Neural cell (in vitro differentiated cells): ENCODE data around the gene LINC00632. TPM values are rescaled to one million over a fixed set of nuclear protein-coding genes. Genes with fewer than 3 reads are reported as not detected.
A peak's percentile ranks its signal among the peaks of the same experiment; 100 is the strongest.

Experiments
- H2AFZ ChIP-seq: fragments of 200-600, 300-800 bp; sonication (generic), shearing (Covaris generic); 2 replicates; pipeline ENCODE4 v1.6.0; 2014; ENCODE audit warnings: low read depth, mild to moderate bottlenecking, antibody characterized with exemption, low read length, moderate library complexity
- H3F3A ChIP-seq: fragments of 200-600 bp; shearing (Covaris generic); 2 replicates; pipeline ENCODE4 v1.6.1; 2016; ENCODE audit warnings: mild to moderate bottlenecking, moderate library complexity, mixed read lengths, antibody characterized with exemption, low read length; ENCODE audit not compliant: insufficient read depth, poor library complexity, severe bottlenecking
- H3K27ac ChIP-seq: fragments of 200-600, 300-800 bp; sonication (generic), shearing (Covaris generic); 2 replicates; pipeline ENCODE4 v1.5.1; 2014; ENCODE audit warnings: mild to moderate bottlenecking, low read length, moderate library complexity
- H3K27me3 ChIP-seq: fragments of 300-800, 200-600 bp; sonication (generic), shearing (Covaris generic); 2 replicates; pipeline ENCODE4 v1.6.0; 2014; ENCODE audit warnings: mild to moderate bottlenecking, low read depth, low read length, moderate library complexity; ENCODE audit not compliant: insufficient read depth
- H3K36me3 ChIP-seq: fragments of 300-800, 200-600 bp; sonication (generic), shearing (Covaris generic); 2 replicates; pipeline ENCODE4 v1.5.1; 2014; ENCODE audit warnings: mild to moderate bottlenecking, antibody characterized with exemption, low read length, moderate library complexity; ENCODE audit not compliant: insufficient read depth
- H3K4me2 ChIP-seq: fragments of 300-800, 200-600 bp; sonication (generic), shearing (Covaris generic); 2 replicates; pipeline ENCODE4 v1.6.0; 2014; ENCODE audit warnings: mild to moderate bottlenecking, low read length
- H3K4me3 ChIP-seq: fragments of 300-800, 200-600 bp; sonication (generic), shearing (Covaris generic); 2 replicates; pipeline ENCODE4 v1.5.1; 2014; ENCODE audit warnings: mild to moderate bottlenecking, low read length, moderate library complexity
- H3K79me2 ChIP-seq: fragments of 200-600 bp; shearing (Covaris generic); replicated peaks from 2 replicates; pipeline ENCODE4 v1.6.0; 2014; ENCODE audit warnings: mild to moderate bottlenecking, low read length, moderate library complexity; ENCODE audit not compliant: insufficient read depth
- H3K9ac ChIP-seq: fragments of 300-800, 200-600 bp; sonication (generic), shearing (Covaris generic); 2 replicates; pipeline ENCODE4 v1.6.1; 2016; ENCODE audit warnings: mild to moderate bottlenecking, low read length, mixed read lengths
- H3K9me2 ChIP-seq: fragments of 200-600 bp; shearing (Covaris generic); 2 replicates; pipeline ENCODE4 v1.6.1; 2016; ENCODE audit warnings: mild to moderate bottlenecking, low read length, mixed read lengths; ENCODE audit not compliant: insufficient read depth
- H3K9me3 ChIP-seq: fragments of 200-600, 300-800 bp; sonication (generic), shearing (Covaris generic); 2 replicates; pipeline ENCODE4 v1.6.1; 2016; ENCODE audit warnings: mild to moderate bottlenecking, mixed run types, low read length, moderate library complexity, mixed read lengths
- H4K20me1 ChIP-seq: fragments of 200-600 bp; shearing (Covaris generic); 2 replicates; pipeline ENCODE4 v1.6.1; 2016; ENCODE audit warnings: mild to moderate bottlenecking, mixed run types; ENCODE audit not compliant: insufficient read depth
- EP300 ChIP-seq: fragments of 450-650 bp; conservative IDR thresholded peaks from 2 replicates; pipeline ENCODE4 v1.6.1; 2014; ENCODE audit warnings: antibody characterized with exemption, mild to moderate bottlenecking, moderate library complexity; ENCODE audit not compliant: poor library complexity, severe bottlenecking
- EZH2 ChIP-seq: fragments of 200-600, 300-800 bp; shearing (Covaris generic), sonication (generic); IDR thresholded peaks from 2 replicates; pipeline ENCODE4 v1.6.1; 2014; ENCODE audit warnings: antibody characterized with exemption, low read length, borderline replicate concordance, mild to moderate bottlenecking; ENCODE audit not compliant: insufficient read depth, poor library complexity, severe bottlenecking
- MXI1 ChIP-seq: fragments of 450-650 bp; conservative IDR thresholded peaks from 2 replicates; pipeline ENCODE4 v1.6.1; 2014; ENCODE audit warnings: antibody characterized with exemption, mild to moderate bottlenecking; ENCODE audit not compliant: poor library complexity, severe bottlenecking
- POLR2AphosphoS5 ChIP-seq: IDR thresholded peaks from 2 replicates; pipeline ENCODE4 v1.6.1; 2012
- RAD21 ChIP-seq: fragments of 450-650 bp; conservative IDR thresholded peaks from 2 replicates; pipeline ENCODE4 v1.6.1; 2014; ENCODE audit warnings: antibody characterized with exemption, mild to moderate bottlenecking, moderate library complexity
- SMC3 ChIP-seq: fragments of 450-650 bp; conservative IDR thresholded peaks from 2 replicates; pipeline ENCODE4 v1.6.1; 2014; ENCODE audit warnings: antibody characterized with exemption, mild to moderate bottlenecking, moderate library complexity; ENCODE audit not compliant: poor library complexity
- TAF1 ChIP-seq: IDR thresholded peaks from 2 replicates; pipeline ENCODE4 v1.6.1; 2012; ENCODE audit warnings: low read depth
- polyA plus RNA-seq: library from polyadenylated mRNA; depleted of rRNA; stranded (reverse); fragments of >200 nt; gene quantifications from 2 replicates; pipeline ENCODE4 v1.2.3, GENCODE V29; 2014
- TF ChIP-seq, protein P1 (sequence below): fragments of 450-650 bp; IDR thresholded peaks from 2 replicates; pipeline ENCODE4 v1.5.1; 2014; ENCODE audit warnings: antibody characterized with exemption, mild to moderate bottlenecking, moderate library complexity; ENCODE audit not compliant: poor library complexity, severe bottlenecking
- TF ChIP-seq, protein P2 (sequence below): IDR thresholded peaks from 2 replicates; pipeline ENCODE4 v1.6.1; 2012; ENCODE audit warnings: borderline replicate concordance

Gene LINC00632
- polyA plus RNA-seq, 1 donor from 2014 or later: 13.8 TPM

DNA sequence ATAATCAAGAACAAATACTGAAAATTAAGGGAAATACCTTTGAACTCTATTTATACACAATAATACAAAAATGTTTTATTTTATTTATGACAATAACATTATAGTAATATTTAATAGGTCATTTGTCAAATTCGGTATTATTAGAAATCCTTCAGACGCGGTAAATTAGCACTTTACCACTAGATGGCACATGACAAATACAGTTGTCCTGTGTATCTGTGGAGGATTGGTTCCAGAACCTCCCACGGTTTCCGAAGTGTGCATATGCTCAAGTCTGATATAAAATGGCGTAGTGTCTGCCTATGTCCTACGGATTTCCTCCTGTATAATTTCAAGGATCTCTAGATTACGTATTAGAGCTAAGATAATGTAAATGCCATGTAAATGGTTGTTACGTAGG is 8.1 kb upstream of the LINC00632 start:
- H3K36me3 ChIP-seq: no peaks in the 10 kb centered on the region
- H3K9me3 ChIP-seq: no peaks in the 10 kb centered on the region
- no peaks in the 10 kb centered on the region for H3K27me3 ChIP-seq
- TF ChIP-seq EZH2: no peak
- TF ChIP-seq, protein P1, sequence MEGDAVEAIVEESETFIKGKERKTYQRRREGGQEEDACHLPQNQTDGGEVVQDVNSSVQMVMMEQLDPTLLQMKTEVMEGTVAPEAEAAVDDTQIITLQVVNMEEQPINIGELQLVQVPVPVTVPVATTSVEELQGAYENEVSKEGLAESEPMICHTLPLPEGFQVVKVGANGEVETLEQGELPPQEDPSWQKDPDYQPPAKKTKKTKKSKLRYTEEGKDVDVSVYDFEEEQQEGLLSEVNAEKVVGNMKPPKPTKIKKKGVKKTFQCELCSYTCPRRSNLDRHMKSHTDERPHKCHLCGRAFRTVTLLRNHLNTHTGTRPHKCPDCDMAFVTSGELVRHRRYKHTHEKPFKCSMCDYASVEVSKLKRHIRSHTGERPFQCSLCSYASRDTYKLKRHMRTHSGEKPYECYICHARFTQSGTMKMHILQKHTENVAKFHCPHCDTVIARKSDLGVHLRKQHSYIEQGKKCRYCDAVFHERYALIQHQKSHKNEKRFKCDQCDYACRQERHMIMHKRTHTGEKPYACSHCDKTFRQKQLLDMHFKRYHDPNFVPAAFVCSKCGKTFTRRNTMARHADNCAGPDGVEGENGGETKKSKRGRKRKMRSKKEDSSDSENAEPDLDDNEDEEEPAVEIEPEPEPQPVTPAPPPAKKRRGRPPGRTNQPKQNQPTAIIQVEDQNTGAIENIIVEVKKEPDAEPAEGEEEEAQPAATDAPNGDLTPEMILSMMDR: peak; percentile 44
- TF ChIP-seq, protein P2, sequence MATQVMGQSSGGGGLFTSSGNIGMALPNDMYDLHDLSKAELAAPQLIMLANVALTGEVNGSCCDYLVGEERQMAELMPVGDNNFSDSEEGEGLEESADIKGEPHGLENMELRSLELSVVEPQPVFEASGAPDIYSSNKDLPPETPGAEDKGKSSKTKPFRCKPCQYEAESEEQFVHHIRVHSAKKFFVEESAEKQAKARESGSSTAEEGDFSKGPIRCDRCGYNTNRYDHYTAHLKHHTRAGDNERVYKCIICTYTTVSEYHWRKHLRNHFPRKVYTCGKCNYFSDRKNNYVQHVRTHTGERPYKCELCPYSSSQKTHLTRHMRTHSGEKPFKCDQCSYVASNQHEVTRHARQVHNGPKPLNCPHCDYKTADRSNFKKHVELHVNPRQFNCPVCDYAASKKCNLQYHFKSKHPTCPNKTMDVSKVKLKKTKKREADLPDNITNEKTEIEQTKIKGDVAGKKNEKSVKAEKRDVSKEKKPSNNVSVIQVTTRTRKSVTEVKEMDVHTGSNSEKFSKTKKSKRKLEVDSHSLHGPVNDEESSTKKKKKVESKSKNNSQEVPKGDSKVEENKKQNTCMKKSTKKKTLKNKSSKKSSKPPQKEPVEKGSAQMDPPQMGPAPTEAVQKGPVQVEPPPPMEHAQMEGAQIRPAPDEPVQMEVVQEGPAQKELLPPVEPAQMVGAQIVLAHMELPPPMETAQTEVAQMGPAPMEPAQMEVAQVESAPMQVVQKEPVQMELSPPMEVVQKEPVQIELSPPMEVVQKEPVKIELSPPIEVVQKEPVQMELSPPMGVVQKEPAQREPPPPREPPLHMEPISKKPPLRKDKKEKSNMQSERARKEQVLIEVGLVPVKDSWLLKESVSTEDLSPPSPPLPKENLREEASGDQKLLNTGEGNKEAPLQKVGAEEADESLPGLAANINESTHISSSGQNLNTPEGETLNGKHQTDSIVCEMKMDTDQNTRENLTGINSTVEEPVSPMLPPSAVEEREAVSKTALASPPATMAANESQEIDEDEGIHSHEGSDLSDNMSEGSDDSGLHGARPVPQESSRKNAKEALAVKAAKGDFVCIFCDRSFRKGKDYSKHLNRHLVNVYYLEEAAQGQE: no peak
- no peak for TF ChIP-seq MXI1
- H3K9ac ChIP-seq: no peak overlapping the region
- H2AFZ ChIP-seq: no peak overlapping the region
- H3F3A ChIP-seq: no peaks in the 10 kb centered on the region
- no peaks in the 10 kb centered on the region for H3K79me2 ChIP-seq
- H3K4me3 ChIP-seq: no peak overlapping the region
- no peak overlapping the region for H3K4me2 ChIP-seq
- no peaks in the 10 kb centered on the region for H3K9me2 ChIP-seq
- H3K27ac ChIP-seq: no peak overlapping the region
- H4K20me1 ChIP-seq: no peaks in the 10 kb centered on the region

DNA sequence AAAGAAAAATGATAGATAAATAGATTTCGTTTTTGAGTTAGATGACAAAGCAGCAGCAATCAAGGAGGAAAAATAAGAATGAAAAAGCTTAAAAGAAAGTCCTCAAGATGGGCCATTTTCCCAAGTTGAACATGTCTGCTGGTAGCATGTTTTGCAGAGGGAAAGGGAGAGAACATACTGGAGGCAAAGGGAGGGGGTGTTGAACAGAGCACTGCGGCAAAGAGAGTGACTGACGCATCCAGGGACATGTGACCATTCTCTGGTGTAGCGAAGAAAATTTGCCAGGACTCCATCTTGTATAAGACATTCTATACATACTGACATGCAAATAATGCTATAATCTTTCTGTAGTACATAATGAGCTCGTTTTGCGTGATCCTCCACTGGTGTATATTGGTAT is 1.2 kb downstream of the LINC00632 start:
- Histone ChIP-seq H3K9me3 (no peaks in the 10 kb centered on the region), H3K27ac (peak overlapping the region; percentile 94), H3K79me2 (peaks cover 32% of the 10 kb centered on the region), H3K36me3 (no peaks in the 10 kb centered on the region), H3K4me3 (peak overlapping the region; percentile 72), H4K20me1 (no peaks in the 10 kb centered on the region), H3K9ac (peak overlapping the region; percentile 72), H2AFZ (peak overlapping the region; percentile 2), H3F3A (no peaks in the 10 kb centered on the region), H3K4me2 (peak overlapping the region; percentile 30), H3K9me2 (no peaks in the 10 kb centered on the region), H3K27me3 (no peaks in the 10 kb centered on the region)
- TF ChIP-seq, protein P1: no peak
- TF ChIP-seq TAF1 (no peak), POLR2AphosphoS5 (peak; percentile 42), RAD21 (no peak), SMC3 (no peak), EP300 (no peak), EZH2 (no peak), MXI1 (peak; percentile 43)
- TF ChIP-seq, protein P2: no peak
